ENCODE measurements around the gene AZGP1.
"Not testable (repeated sequence)": the region's sequence is repeated elsewhere in the genome, so short reads cannot be mapped to it uniquely, and the experiment has no call there.

AZGP1 gene

GRCh38 chr7:99947608-99948007 lies 28.2 kb downstream of the AZGP1 start:
- no peak for DNase-seq (ENCODE audit: low read depth)
- no peak for TF ChIP-seq CTCF (IDR thresholded peaks at IDR 0.05; ENCODE audit: insufficient read depth, low read depth, low read length, missing control alignments)
- H3K4me3 ChIP-seq (ENCODE audit: low read length): no peak overlapping the region

DNA sequence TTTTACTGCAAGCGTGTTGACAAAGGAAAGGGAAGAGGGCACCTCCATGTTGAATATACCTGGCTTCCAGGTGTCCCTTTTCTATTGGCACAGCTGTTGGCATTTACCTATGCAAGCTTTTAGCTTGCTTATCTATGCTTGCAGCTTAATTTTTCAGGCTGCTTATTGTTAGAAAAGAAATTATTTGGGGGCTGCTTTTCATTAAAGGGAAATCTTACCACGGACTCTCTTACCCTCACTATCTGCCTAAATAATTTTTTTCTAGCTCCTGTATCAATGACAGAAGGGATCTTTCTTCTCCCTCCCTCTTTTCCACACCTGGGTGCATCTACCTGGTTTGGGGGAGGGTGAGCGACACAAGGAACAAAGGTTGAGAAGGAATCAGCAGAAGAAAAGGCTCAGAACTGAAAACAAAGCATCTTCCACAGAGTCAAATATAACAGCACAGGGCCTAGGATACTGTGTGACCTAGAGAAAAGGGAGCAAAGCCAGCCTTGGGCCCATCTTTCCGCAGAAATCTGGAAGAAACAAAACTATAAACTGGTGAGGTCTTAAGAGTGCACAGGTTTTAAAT lies 31.2 kb downstream of the AZGP1 start:
- no peak for DNase-seq (ENCODE audit: low read depth)
- TF ChIP-seq CTCF (IDR thresholded peaks at IDR 0.05; ENCODE audit: insufficient read depth, low read depth, low read length, missing control alignments): no peak
- H3K4me3 ChIP-seq (ENCODE audit: low read length): no peak overlapping the region

DNA sequence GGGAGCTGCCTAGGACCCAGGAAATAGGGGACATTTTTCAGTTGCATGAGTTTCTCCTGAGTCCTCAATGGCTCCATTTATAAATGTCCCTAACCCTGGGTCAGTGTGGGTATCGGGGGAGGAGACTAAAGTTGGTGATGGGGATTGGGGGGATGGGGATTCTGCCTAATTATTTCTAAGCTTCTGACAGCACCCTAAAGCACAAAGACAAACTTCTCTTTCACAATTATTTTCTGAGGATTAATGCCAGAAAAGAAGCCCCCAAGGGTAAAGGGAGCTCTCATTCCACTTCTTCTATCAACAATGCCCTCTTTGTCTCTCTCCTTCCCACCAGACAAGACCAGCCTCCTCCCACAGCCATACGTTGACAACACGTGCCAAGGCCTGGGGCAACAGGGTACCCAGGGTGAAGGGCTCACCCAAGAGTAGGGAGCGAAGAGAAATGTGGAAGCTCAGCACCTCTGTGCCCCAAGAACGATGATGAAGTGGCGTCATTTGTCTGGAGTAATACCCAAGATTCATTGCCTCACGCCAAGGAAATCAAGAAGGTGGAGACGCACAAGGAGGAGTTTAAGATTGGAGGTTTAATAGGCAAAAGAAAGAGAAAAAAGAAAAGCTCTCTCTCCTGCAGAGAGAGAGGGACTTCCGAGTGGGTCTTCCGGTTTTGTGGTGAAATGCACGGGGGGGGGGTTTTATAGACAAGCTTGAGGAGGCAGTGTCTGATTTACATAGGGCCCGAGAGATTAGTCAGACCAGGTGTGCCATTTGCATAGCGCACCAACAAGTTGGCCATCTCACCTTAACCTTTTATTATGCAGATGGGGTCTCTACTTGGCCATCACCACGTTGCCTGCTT lies 32.0 kb downstream of the AZGP1 start:
- DNase-seq (ENCODE audit: low read depth): no peak
- no peak for TF ChIP-seq CTCF (IDR thresholded peaks at IDR 0.05; ENCODE audit: insufficient read depth, low read depth, low read length, missing control alignments)
- H3K4me3 ChIP-seq (ENCODE audit: low read length): no peak overlapping the region

GRCh38 chr7:99938296-99938695 lies 37.5 kb downstream of the AZGP1 start:
- no peak overlapping the region for H3K4me3 ChIP-seq (ENCODE audit: low read length)
- no peak for DNase-seq (ENCODE audit: low read depth)
- TF ChIP-seq CTCF (IDR thresholded peaks at IDR 0.05; ENCODE audit: insufficient read depth, low read depth, low read length, missing control alignments): no peak

DNA sequence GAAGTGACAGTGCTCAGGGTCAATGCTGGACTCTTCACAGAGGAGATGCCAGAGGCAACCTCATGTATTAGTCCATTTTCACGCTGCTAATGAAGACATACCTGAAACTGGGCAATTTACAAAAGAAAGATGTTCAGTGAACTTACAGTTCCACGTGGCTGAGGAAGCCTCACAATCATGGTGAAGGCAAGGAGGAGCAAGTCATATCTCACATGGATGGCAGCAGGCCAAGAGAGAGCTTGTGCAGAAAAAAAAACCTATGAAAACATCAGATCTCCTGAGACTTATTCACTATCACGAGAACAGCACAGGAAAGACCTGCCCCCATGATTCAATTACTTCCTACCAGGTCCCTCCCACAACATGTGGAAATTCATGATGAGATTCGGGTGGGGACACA lies 40.8 kb downstream of the AZGP1 start:
- not testable (repeated sequence) for H3K4me3 ChIP-seq (ENCODE audit: low read length); DNase-seq (ENCODE audit: low read depth)

GRCh38 chr7:99930376-99930775 lies 45.5 kb downstream of the AZGP1 start:
- no peak for TF ChIP-seq CTCF (IDR thresholded peaks at IDR 0.05; ENCODE audit: insufficient read depth, low read depth, low read length, missing control alignments)
- no peak overlapping the region for H3K4me3 ChIP-seq (ENCODE audit: low read length)
- no peak for DNase-seq (ENCODE audit: low read depth)

- TF ChIP-seq CTCF (IDR thresholded peaks at IDR 0.05; ENCODE audit: insufficient read depth, low read depth, low read length, missing control alignments): no peak
- H3K4me3 ChIP-seq (ENCODE audit: low read length): no peak overlapping the region
- no peak for DNase-seq (ENCODE audit: low read depth)
These were observed 46.1 kb downstream of the AZGP1 start for GRCh38 chr7:99929730-99930053.

All from epithelial cell of esophagus (primary cell).